ENCODE results near the gene HOXB9.
A peak's percentile ranks its signal among the peaks of the same experiment; 100 is the strongest.

The HOXB9 gene

DNA sequence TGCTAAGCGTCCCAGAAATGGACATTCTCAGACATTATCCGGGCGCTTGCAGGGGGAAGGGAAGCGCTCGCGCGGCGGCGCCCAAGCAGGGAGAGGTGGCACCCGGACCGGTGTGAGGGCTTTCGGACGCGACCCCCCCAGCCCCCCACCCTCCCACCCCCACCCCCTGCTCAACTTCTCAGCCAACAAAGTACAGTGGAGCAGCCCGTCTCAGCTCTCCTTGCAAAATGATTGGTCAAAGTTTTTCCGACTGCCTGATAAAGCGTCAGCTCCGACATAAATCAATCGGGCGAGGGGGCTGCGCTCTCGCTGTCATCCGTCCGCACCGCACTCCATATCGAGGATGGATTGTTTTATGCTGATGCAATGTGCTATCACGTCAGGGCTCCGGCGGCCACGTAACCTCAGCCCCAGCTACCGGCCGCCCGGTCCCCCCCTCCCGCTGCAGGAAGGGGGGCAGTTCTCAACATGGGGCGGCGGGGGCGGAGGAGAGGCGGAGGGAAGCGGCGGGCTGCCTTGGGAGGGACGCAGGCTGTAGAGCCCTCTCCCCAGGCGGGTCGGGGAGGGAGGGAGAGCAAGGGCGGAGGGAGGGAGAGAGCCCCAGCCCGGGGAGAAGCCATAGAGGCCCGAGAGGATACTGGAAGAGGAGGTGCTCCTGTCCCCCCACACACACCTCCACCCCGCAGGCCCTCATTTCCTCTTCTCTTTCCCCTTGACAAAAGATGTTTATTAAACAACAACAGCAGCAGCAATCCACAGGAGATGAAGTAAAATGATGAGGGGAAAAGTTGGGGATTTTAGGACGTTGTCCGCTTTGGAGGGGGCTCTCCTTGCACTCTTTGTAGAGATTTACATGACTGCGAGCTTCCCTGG is at the start of gene HOXB9:
TSS of gene HOXB9 (minus strand) at position 114 of the 873 bp plus-strand sequence. CDS start at position 25, 89 bp downstream.
- DNase-seq = no peak

DNA sequence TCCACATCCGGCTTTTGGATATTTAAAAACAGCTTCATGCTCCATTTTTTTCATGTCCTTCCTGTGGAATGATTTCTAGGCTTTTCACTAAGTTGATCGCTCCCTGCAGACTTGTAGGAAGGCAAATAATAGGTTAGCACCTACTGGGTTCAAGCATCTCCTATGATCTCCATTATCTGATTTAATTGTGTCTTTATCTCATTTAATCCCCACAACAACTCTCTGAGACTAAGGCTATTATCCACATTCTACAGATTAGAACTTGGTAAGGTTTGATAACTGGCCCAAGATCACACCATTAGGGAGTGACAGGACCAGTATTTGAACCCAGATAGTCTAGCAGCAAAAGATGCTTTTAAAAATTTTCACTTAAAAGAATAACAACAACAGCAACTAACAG is 46.2 kb upstream of the HOXB9 start:
- no peak for DNase-seq

DNA sequence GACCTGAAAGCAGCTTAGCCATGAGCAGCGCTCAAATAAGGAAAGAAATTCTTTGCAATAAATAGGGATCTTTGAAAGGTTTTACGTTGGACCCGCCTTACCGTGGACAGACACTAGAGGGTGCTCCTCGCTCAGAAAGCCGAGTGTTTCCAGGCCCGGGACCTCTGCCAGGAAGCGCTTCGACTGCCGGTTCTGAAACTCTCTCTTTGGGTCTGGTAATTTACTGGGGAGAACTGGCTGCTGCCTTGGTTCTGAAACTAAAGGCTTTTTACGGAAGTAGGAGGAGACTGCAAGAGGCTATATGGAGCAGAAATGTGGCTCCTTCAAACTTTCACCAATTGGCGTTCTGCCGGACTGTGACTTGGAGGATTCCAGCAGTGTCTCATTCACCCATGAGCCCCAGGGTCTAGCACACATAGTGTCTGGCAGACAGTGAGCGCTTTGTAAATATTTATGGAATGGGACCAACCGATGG is 45.6 kb upstream of the HOXB9 start:
- peak; percentile 56 for DNase-seq

DNA sequence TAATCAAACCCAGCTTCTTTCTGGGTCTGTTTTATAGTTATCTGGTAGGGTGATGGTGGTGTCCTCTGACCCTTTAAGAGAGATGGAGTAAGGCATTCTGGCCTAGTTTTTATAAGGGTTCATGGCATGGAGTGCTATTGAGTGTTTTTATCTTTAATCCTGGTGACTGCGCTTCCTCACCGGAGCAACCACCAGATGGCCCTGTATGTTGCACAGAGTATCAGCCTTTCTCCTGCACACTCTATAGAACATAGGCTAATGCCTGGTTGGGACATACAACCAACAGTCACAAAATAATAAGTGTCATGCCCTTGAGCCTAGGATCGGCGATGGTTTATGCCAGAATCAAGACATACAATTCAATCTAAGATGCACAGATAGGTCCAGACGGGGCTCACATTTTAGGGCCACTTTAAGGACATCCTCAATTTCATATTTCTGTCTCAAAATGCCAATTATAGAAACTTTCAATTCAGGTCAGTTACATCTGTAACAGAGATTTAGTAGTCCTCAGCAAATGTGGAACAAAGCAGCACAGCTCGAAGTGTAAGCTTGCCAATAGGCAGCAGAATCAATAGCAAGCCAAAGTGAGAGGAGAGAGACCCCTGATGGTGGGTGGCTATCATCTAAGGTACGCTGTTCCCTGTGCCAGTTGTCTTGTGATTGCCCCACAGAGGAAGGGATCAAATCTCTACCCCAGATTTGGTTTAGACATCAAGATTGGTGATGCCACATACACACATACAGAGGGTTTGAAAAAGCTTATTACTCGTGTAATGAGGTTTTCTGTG is 37.2 kb upstream of the HOXB9 start:
- no peak for DNase-seq

DNA sequence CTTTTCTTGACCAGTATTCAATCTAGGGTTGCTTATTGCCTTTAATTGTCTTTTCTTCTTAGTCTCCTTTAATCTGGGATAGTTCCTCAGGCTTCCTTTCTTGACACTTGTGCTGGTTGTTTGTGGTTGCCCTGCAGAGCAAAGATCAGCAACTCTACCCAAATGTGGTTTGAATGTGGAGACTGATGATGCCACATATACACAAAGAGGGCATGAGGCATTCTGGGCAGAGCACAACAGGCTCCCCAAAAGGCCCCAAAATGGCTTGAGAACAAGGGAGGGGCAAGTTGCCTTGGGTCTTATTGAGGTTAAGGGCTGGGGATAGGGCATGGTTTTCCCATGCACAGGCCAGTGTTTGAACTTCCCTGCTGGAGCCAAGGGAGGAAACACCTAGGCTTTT is 29.8 kb upstream of the HOXB9 start:
- no peak for DNase-seq

DNA sequence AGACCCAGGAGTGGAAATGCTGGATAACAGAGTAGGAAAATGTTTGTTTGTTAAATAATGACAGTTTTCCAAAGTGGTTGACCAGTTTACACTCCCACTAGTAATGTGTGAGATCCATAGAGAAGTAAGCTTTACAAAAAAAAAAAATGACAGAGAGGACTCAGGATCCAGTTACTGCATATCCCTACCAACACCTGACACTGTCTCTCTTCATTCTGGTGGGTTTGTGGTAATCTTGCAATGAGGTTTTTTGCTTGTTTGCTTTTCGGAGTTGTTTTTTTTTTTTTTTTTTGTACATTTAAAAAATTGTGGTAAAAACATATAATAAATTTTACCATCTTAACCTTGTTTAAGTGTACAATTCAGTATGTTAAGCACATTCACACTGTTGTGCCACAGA is 23.6 kb upstream of the HOXB9 start:
- no peak for DNase-seq

DNA sequence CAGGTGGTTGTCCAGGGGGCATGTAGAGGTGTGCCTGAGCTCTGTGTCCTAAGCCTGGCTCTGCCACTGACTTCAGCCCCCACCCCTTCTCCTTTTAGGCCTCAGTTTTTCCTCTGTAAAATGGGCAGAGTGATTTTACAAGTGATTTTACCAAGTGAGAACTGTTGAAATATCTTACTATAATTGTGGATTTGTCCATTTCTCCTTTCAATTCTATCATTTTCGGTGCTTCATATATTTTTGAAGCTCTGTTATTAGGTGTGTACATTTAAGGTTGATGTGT is 21.7 kb upstream of the HOXB9 start:
- DNase-seq = no peak

DNA sequence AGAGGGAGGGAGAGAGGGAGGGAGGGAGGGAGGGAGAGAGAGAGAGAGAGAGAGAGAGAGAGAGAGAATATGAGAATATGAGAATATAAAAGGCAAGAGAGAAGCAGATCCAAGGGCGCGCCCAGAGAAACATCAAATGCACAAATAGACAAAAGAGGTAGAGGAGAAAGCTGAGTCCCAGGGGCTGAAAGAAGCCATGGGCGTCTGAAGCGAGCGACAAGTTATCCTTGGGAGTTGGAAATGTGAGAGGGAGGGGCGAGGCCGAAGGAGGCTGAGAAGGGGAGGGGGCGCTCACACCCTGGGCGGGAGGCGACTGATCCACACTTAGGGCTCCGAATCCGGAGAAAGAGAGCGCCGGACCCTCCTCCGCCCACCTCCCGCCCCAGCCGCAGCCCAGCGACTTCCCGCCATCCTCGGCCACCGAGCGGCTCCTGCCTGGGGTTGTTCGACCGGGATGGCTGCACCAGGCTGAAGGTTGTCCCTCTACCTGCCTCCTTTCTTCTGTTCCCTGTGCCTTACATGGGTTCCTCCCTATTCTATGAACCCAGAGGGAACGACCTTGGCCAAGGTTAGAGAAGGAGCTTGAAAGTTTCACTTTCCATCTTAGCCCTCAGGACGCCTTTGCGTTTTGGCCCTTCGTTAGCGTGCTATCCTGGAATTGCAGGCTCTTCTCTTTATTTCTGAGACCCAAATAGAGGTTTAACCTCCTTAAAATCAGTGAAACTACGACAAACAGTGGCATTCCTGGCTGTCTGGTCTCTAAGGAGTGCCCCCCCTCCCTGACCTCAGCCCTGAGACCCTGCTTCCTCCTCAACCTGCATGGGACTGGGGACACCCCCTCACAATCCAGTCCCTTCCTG is 21.2 kb upstream of the HOXB9 start:
- DNase-seq = peak; percentile 28

DNA sequence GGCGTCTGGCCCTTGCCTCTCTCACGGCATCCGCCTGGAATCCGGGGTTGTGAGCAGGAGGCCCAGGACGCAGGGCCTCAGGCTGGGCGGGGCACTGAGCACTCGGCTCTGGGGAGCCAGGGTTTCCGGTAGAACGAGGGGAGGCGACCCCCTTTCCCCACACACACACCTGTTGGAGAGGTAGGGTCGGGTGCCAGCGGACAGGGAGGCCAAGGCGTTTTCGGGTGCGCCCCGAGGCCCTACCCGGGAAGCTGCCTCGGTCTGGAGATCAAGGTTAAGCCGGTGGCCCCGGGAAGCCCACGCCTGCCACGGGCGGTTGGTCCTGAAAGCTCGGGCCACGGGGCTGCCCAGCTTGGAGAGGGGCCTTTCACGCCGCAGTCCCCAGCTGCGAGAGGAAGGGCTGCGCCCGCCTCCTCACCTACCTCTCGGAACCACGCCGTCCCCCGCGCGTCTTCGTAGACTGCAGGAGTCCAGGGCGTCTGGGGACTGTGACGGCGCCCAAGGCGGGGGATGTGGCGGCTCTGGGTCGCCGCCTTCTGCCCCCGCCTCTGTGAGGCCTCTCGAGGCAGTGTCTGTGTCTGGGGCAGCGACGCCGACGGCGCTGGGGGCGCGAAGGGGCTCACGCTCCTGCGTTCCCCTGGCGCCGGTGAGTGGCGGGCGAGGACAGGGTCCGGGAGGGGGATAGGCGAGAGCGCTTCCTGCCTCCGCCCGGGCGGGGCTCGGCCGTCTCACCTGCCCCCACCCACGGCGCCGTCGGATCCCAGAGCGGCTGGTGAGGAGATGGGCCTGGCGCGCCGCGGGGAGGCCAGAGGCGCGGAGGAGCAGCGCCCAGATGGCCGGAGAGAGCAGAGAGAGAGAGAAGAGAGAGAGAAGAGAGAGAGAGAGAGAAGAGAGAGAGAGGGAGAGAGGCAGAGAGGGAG is 20.3 kb upstream of the HOXB9 start:
- no peak for DNase-seq

DNA sequence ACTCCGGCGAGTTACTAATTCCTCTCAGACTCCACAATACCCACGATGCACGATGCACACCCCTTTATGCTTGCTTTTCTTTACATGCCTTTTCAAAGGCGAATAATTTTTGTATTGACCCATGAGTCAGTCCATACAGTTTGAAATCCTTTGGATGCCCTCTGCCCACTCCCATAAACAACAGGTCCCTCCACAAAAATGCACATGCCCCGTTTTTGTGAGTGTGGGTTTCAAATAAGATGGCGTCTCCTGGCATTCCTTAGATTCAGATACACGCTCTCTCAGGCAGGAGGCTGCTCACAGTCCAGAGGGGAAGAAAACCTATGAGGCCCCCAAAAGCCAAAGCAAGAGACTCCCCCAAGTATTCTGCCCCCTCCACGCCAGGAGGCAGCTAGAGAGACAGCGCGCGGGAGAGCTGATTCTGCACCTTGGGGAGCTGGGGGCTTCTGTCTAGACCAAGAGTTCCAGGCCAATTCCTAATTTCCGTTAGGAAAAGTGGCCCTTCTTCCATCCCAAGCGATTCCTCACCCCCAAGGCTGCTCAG is 19.6 kb upstream of the HOXB9 start:
- DNase-seq = no peak

DNA sequence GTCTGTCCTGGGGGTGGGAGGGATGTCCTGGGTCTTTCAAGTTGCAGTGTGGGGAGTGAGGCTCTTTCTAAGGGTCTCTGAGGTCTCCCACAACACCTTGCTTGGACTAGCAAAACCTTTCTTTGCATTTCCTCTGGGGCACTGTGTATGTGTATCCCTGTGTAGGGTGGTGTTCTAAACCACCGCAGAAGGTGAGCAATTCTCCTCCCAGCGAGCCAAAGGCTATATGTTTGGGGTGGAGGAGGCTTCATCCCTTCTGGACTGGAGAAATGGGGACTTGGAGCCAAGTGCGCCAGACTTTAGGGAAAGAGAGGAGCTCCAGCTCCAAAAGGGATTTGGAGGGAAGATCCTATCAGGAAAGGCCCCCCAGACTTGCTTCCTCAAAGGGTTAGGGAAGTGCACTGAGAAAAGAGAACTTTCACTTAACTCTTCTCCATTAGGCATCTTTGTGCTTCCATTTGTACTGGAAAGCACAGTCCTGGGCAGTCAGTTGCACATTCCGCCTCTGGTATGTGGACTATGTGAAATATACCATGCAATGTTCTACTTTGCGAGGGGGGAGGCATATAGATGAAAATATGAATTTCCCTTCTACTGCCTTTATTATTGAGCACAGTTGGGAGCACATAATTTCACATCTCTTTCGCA is 18.9 kb upstream of the HOXB9 start:
- DNase-seq = no peak

DNA sequence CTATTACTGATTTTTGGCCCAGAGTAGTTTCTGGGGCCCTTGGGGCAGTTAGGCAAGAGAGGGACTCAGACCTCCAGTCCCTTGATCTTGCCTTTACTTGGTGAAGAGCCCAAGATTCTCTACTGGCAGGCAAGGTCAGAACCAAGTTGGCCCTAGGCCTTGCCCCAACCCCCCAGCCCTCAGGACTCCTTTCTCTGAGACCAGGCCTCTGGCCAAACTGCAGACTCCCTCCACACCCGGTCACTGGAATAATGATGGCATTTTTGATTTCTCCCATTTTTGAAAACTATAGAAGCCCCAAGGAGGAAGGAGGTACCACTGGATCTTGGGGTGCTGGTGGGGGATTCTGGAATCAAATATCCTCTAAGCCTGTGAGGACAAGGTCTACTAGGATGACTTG is 18.0 kb upstream of the HOXB9 start:
- no peak for DNase-seq

DNA sequence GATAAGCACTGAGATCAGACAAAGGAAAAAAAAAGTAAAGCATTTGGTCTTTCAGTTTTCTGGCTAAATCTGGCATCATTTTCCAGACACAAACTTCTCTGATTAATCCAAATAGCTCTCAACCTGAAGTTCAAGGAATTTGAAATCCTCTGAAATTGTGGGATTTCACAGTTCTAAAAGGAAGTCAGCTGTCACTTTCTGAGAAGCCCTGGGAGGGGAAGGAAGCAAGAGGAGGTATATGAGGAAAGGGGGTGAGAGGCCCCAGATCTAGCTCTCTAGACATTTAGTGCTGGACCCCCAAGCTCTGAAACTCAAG is 17.5 kb upstream of the HOXB9 start:
- no peak for DNase-seq

DNA sequence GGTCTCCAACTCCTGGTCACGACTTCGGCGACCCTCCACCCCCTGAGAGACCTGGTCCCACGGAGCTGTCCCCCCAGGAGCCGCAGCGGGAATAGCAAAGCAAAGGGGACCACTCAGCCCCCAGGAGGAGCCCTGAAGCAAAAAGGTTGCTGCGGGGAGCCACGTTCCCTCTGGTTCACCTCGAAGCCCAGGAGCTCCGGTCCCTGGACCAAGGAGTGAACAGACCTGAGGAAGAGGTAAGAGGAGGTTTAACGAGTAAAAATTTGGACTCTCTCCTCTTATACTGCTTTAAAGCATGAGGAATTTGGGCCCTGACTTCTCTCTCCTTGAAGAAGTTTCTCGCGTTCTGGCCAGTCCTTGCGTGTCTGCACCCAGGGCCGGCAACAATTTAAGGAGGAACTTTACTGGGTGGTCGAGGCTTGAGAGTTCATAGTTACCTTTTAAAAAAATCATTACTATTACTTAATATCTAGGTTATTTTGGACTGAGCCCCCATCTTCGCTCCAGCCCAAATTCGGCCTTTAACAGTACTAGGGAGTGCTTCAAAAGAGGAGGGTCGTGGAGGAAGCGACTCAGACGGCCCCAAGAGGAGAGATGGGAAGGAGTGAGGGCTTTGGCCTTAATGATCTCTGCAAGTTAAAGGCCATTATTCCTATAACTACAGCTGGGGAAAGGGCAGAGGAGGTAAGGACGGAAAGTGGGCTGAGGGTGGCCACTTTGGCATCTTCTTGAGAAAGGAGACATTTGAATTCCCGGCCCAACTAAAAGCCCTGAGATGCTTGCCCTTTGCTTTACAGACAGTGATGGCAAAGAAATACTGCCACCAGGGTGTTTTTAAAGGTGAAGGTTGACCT is 16.9 kb upstream of the HOXB9 start:
- no peak for DNase-seq

DNA sequence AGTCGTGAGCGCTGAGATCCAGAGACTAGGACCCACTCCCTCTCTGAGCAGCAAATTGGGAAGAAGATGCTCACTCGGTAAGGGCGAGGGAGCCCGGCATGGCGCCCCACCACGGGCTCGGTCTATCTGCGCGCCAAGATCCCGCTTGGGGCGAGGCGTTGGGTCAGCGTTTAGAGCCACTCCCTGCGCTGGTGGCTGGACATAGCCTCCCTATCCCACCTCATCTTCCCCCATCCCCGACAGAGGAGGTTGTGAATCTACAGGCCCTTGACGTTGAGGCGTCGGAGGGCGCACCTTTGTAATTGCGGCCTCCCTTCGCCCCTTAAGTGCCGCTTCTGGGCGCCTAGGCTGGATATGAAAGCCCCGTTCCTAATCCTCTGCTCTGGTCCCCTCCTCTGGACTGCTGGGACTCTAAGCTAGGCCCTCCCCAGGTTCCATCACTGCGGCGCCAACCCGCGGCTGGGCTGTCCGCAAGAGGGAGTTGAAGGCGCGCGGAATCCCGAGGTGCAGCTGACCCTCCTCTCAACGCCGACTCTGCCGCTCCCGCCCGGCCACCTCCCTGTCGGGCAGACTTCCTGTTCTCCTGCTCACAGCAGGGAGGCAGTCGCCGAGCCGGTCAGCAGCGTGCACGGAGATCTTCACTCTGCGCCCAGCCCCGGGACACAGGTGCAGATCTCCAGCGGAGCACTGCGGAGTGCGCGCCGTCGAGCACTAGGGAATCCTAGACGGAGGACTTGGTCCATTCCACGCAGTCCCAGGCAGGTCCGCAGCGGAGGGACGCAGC is 16.1 kb upstream of the HOXB9 start:
- no peak for DNase-seq

DNA sequence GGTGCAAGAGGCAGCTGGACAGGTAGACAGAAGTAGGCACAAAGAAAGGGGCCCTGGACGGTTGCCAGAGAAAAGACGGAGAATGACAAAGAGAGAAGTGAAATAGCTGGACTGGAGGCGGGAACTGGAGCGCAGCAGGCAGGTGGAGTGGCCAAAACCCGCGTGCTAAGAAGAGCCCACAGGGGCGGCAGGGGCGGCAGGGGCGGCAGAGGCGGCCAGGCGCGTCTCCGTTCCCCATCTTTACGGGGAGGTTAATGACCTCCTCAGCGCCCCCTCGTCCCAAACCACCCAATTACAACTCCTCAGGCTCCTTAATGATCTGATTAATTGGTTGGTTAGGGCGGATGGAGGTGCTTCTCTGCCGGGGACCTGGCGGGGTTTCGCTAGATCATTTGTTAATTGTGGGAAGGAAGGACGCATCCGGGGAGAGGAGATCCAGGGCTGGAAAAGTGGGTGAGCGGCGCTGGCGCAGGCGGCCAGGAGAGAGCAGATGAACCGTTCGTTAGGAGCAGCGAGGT is 15.4 kb upstream of the HOXB9 start:
- no peak for DNase-seq

DNA sequence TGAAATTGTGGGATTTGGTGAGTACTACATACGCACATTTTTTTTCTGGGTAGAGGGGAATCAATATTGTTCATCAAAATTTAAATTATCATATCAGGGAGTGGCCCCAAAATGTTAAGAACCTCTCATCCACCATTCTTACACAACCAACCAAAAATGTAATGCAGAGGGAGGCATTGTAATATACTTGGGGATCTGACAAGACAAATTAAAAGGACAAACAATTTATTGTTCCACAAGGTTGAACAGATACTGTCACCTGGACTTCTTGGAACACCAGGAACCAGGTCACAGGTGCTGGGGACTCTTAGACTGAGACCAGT is 14.7 kb upstream of the HOXB9 start:
- no peak for DNase-seq

DNA sequence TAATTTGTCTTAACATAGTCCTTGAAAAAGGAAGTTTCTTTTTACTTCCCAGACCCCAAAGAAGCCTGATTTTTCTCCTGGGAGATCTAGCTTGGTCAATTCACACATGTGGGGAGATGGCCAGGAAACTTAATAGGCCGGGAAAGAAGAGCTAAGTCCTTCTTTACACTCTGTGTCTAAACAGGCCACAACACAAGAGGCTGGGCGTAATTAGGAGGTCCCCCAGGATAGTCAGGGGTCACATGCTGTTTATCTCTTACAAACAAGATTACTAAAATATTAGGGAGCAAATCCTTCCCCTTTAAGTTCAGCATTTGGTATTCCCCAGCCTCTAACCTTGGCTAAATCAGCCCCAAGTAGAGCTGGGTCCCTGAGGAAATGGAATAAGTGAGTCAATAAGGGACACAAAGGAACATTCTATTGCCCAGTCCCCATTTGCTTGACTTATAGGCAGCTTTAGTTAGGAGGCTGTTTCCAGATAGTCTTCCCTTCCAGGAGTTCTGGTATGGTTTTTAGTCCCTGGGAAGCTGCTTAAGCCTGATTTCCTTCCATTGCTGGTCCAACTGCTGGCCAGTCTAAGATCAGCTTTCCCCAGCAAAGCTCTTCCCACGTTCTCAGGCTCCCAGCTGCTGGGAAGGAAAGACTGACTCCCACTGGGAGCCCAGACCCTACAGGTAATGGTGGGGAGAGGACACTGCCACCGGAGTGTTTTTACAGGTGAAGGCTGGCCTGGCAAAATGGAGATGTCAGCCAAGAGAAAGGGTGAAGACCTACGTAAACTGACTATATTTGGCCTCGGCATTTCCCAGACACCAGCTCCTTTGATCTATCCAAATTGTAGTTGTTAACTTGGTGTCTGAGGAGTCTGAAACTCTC is 14.1 kb upstream of the HOXB9 start:
- no peak for DNase-seq

DNA sequence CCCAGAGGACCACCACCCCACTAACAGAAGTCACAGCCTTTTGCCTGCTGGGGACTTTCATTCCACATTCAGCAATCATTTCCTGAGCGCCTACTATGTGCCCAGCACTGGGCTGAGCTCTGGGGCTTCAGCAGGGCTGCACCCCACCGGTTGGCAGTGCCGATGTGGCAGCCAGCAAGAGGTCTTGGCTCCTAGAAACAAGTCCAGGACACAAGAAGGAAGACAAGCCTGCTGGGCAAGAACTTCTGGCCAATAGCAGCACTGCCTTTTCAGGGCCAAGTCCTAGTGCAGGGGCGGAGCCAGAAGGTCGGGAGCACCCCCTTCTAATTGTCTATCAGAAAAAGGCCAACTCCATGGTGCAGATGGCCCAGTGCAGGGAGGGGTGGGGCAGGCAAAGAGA is 13.0 kb upstream of the HOXB9 start:
- DNase-seq = no peak

All from inflammatory macrophage treated with lipopolysaccharide for 4 hours (primary cell).